Endothelial cell of umbilical vein (primary cell): ENCODE measurements around the gene ZNF346. TPM values are rescaled to one million over a fixed set of nuclear protein-coding genes. Genes with fewer than 3 reads are reported as not detected.

Experiments used
- BruUV-seq: library from RNA; stranded (reverse); fragments of 400-500 nt; replicated peaks from 2 replicates; lab custom pipeline; 2021; lab: Mats Ljungman, UMichigan
- CTCF ChIA-PET: fragments of 300-600, 350-600 bp; sonication (Branson Sonifier 250); formaldehyde crosslinking; loops from one replicate; lab custom pipeline; 2021; ENCODE audit warnings: antibody characterized with exemption, inconsistent platforms; lab: Charles Lee
- POLR2A ChIA-PET: fragments of 300-600, 350-600 bp; sonication (Branson Sonifier 250); formaldehyde crosslinking; loops from one replicate; lab custom pipeline; 2021; ENCODE audit warnings: antibody characterized with exemption, inconsistent platforms; lab: Charles Lee
- DNase-seq: peaks from one replicate; pipeline ENCODE4 v3.0.0-alpha.2; 2011; ENCODE audit warnings: low read depth, low spot score
- FAIRE-seq: peaks from 2 replicates; lab custom pipeline; 2011; peaks lifted over from hg19 to GRCh38; lab: Jason Lieb, UNC
- H2AFZ ChIP-seq: 2 replicates; pipeline ENCODE4 v1.6.0; 2012; ENCODE audit warnings: low read depth, low read length, control low read depth, inconsistent platforms
- H3K27ac ChIP-seq: 2 replicates; pipeline ENCODE4 v1.5.1; 2011; ENCODE audit warnings: low read depth, mild to moderate bottlenecking, control low read depth, low read length, moderate library complexity; ENCODE audit not compliant: insufficient read depth
- H3K27me3 ChIP-seq, 2 experiments: 2 replicates each; pipeline versions ENCODE4 v1.6.0 to v1.6.1; 2011; ENCODE audit warnings: low read length in 2 of 2, mixed read lengths in 1 of 2; ENCODE audit not compliant: control insufficient read depth in 2 of 2, insufficient read depth in 2 of 2
- H3K36me3 ChIP-seq, 2 experiments: 2 replicates in 1 of 2; 3 replicates in 1 of 2; pipeline ENCODE4 v1.5.1; 2011; ENCODE audit warnings: low read length in 2 of 2, mild to moderate bottlenecking in 1 of 2, moderate library complexity in 1 of 2; ENCODE audit not compliant: control insufficient read depth in 2 of 2, insufficient read depth in 2 of 2; ENCODE audit errors: extremely low read depth in 1 of 2
- H3K4me1 ChIP-seq: 3 replicates; pipeline ENCODE4 v1.5.1; 2011; ENCODE audit warnings: mild to moderate bottlenecking, low read length; ENCODE audit not compliant: control insufficient read depth, insufficient read depth; ENCODE audit errors: extremely low read depth
- H3K4me2 ChIP-seq: 2 replicates; pipeline ENCODE4 v1.6.1; 2011; ENCODE audit warnings: low read length, control low read depth, mixed read lengths; ENCODE audit not compliant: insufficient read depth
- H3K4me3 ChIP-seq, 3 experiments: fragments of 200-600 bp in 1 of 3; sonication (generic), shearing (Covaris generic) in 1 of 3; replicated peaks in 1 of 3; 2 replicates each; pipeline ENCODE4 v1.5.1; 2011 to 2016; ENCODE audit warnings: control low read depth in 3 of 3, low read length in 3 of 3, mild to moderate bottlenecking in 2 of 3, inconsistent platforms in 1 of 3, low read depth in 1 of 3, moderate library complexity in 1 of 3; ENCODE audit not compliant: insufficient read depth in 1 of 3
- H3K79me2 ChIP-seq: 2 replicates; pipeline ENCODE4 v1.6.0; 2012; ENCODE audit warnings: low read length, inconsistent platforms; ENCODE audit not compliant: control insufficient read depth, insufficient read depth
- H3K9ac ChIP-seq: replicated peaks from 2 replicates; pipeline ENCODE3; 2011; ENCODE audit warnings: low read length, control low read depth; ENCODE audit not compliant: insufficient read depth; ENCODE audit errors: extremely low read depth
- H3K9me1 ChIP-seq: replicated peaks from 3 replicates; pipeline ENCODE4 v1.6.0; 2011; ENCODE audit warnings: mild to moderate bottlenecking, low read length; ENCODE audit not compliant: control insufficient read depth, insufficient read depth; ENCODE audit errors: extremely low read depth
- H3K9me3 ChIP-seq: replicated peaks from 2 replicates; pipeline ENCODE4 v1.5.1; 2012; ENCODE audit warnings: low read length, inconsistent platforms; ENCODE audit not compliant: control insufficient read depth, insufficient read depth
- H4K20me1 ChIP-seq: replicated peaks from 2 replicates; pipeline ENCODE3; 2011; ENCODE audit warnings: mild to moderate bottlenecking, low read length; ENCODE audit not compliant: control insufficient read depth, insufficient read depth; ENCODE audit errors: extremely low read depth
- CTCF ChIP-seq, 2 donors: IDR thresholded peaks; 1 replicate in 1 of 2; 2 replicates in 1 of 2; pipeline ENCODE4 v1.5.1; 2011; ENCODE audit warnings: low read length in 2 of 2, mild to moderate bottlenecking in 2 of 2, moderate library complexity in 2 of 2, control low read depth in 1 of 2, inconsistent platforms in 1 of 2, low read depth in 1 of 2; ENCODE audit not compliant: insufficient read depth in 1 of 2; ENCODE audit errors: extremely low read depth in 1 of 2
- EZH2 ChIP-seq: IDR thresholded peaks from 2 replicates; pipeline ENCODE4 v1.6.1; 2012; ENCODE audit warnings: borderline replicate concordance, low read depth, mild to moderate bottlenecking, moderate library complexity, low read length, inconsistent platforms; ENCODE audit not compliant: severe bottlenecking
- FOS ChIP-seq: IDR thresholded peaks from 2 replicates; pipeline ENCODE4 v1.6.1; 2011; ENCODE audit warnings: mild to moderate bottlenecking, low read length, moderate library complexity, borderline replicate concordance; ENCODE audit not compliant: insufficient read depth
- GATA2 ChIP-seq: IDR thresholded peaks from 2 replicates; pipeline ENCODE4 v1.7.0; 2011; ENCODE audit warnings: low read depth, mild to moderate bottlenecking, moderate library complexity, mixed read lengths, low read length; ENCODE audit not compliant: insufficient read length, insufficient read depth
- JUN ChIP-seq: IDR thresholded peaks from 2 replicates; pipeline ENCODE4 v1.6.1; 2011; ENCODE audit warnings: borderline replicate concordance, low read depth; ENCODE audit not compliant: insufficient read length, insufficient read depth
- MAX ChIP-seq: IDR thresholded peaks from 2 replicates; pipeline ENCODE4 v1.6.1; 2011; ENCODE audit not compliant: insufficient read depth, insufficient read length
- MYC ChIP-seq: IDR thresholded peaks from one replicate; pipeline ENCODE4 v1.6.1; 2011; ENCODE audit warnings: mild to moderate bottlenecking, low read depth, low read length
- POLR2A ChIP-seq: IDR thresholded peaks from 2 replicates; pipeline ENCODE4 v1.6.1; 2012; ENCODE audit warnings: low read depth, mild to moderate bottlenecking, control low read depth, low read length
- POLR2AphosphoS5 ChIP-seq: IDR thresholded peaks from 2 replicates; pipeline ENCODE4 v1.6.1; 2012; ENCODE audit warnings: low read depth, mild to moderate bottlenecking, control low read depth, low read length, moderate library complexity; ENCODE audit not compliant: insufficient read depth
- dilution Hi-C: fragments of 300-500 bp; cut with MboI; formaldehyde crosslinking; loops from one replicate; pipeline ENCODE4 v1.15.0; 2019; ENCODE audit warnings: low sequenced_read_pairs; ENCODE audit not compliant: extremely low pct_ligation_motif_present
- intact Hi-C: fragments of 100-400 bp; cut with micrococcal nuclease; formaldehyde crosslinking; loops from one replicate; pipeline ENCODE4 v1.10.0; 2022
- polyA plus RNA-seq, 4 experiments: library from polyadenylated mRNA; depleted of rRNA in 3 of 4; stranded (reverse) in 3 of 4; unstranded in 1 of 4; fragments of >200 nt; gene quantifications; 2 replicates each; pipeline versions ENCODE4 v1.2.1 to v1.2.3, GENCODE V29; 2011 to 2012; ENCODE audit warnings: missing spikeins in 1 of 4
- total RNA-seq: library from RNA; stranded (reverse); gene quantifications from 2 replicates; pipeline ENCODE4 v1.2.3, GENCODE V29; 2021

ZNF346 gene
- total and polyA plus RNA-seq, 2 donors (not counting 3 experiments of a cell fraction or from before 2014, with no cell fraction given) = 25.3 to 35.2 TPM

GRCh38 chr5:177025101-177025601 lies 2.7 kb downstream of the ZNF346 start:
- H3K27me3 ChIP-seq = no peaks in the 10 kb centered on the region
- BruUV-seq = no TSS peak
- FAIRE-seq (no peak), DNase-seq (no peak)
- peaks cover 29% of the 10 kb centered on the region for H3K79me2 ChIP-seq
- ChIA-PET CTCF (interaction anchor here (1.0 kb wide), 1 partner anchor 46 kb away, joined by 3 read pairs; no protein-coding TSS in a partner anchor), POLR2A (no interaction called here)
- TF ChIP-seq POLR2A (no peak), MYC (no peak), FOS (no peak), EZH2 (no peak), GATA2 (no peak), CTCF (IDR thresholded peaks at IDR 0.05; ENCODE audit: extremely low read depth in 1 of 2, insufficient read depth in 1 of 2, low read depth in 1 of 2, low read length in 2 of 2) (no peak), JUN (no peak), MAX (no peak), POLR2AphosphoS5 (no peak)
- H3K9ac ChIP-seq = no peak overlapping the region
- peaks cover 0 to 2% of the 10 kb centered on the region in 2 experiments for H3K36me3 ChIP-seq
- H2AFZ ChIP-seq = no peak overlapping the region
- intact Hi-C loops (no loop called here), dilution Hi-C loops (no loop called here)
- H4K20me1 ChIP-seq = no peaks in the 10 kb centered on the region
- H3K9me1 ChIP-seq = no peaks in the 10 kb centered on the region
- no peak overlapping the region for H3K4me2 ChIP-seq
- H3K4me3 ChIP-seq = no peak overlapping the region
- no peak overlapping the region for H3K27ac ChIP-seq
- peaks cover 9% of the 10 kb centered on the region for H3K4me1 ChIP-seq
- no peaks in the 10 kb centered on the region for H3K9me3 ChIP-seq
